ENCODE data around the gene OR5T2.
"Not testable (repeated sequence)": the region's sequence is repeated elsewhere in the genome, so short reads cannot be mapped to it uniquely, and the experiment has no call there.

OR5T2 gene

DNA sequence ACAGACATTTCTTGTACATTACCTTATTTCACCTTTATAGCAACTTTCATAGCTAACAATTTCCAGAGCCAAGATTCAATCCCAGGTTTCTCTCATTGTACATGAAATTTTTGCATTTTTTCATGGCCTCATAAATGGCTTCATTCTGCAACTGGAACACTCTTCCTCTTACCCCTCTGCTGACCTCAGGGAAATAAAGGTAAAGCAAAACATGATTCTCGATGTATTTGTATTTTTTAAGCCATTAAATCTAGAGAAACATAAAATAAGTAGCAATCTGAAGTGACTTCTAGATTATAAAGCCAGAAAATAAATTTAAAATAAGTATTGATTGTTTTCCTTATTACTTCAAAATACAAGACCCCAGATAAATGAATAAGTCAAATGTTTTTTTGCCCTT lies at the start of gene OR5T2:
Gene OR5T2 (minus strand): TSS at position 101 of the 400 bp plus-strand sequence. CDS start 1,193 bp downstream, outside the sequence.
- no peak for DNase-seq

DNA sequence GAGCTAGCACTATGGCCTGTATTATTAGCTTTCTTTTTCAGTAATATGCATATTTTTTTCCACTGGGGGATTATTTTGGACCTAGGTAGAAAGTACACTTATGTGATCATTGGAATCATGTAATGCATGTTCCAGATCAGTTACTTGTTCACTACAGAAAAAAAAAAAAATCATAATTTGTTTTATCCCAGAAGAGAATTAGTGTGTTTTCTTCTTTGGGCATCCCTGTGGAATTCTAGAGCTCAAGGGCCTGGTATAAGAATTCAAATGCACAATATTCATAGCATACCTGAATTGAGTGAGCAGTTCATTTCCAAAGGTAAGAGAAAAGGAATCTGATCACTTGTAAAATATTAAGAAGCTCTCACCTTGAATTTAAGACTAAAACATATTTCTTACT lies 39.8 kb upstream of the OR5T2 start, which contains the start of gene OR5T1:
Gene OR5T1 (plus strand): TSS at position 301 of the 400 bp plus-strand sequence. CDS start 1,485 bp downstream, outside the sequence.
- no peak for DNase-seq

- no peak for DNase-seq
These were observed 37.0 kb upstream of the OR5T2 start for GRCh38 chr11:56271092-56271491.

DNA sequence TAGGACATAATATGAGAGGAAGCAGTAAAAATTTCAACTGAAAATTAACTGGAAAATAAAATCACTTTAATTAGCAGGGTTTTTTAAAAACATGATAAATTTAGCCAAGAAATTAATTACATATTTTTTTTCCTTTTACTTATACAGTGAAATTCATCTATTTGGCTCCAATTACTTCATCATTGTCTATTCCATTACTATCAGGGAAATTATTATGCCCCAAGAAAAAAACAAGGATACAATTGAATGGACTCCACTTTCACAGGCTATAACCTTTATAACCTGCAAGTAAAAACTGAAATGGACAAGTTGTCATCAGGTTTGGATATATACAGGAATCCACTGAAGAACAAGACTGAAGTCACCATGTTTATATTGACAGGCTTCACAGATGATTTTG lies 17.9 kb upstream of the OR5T2 start, which contains the start of gene OR5T3:
Gene OR5T3 (plus strand): TSS at position 301 of the 400 bp plus-strand sequence. CDS start 0 bp downstream, at position 301.
- no peak for DNase-seq

GRCh38 chr11:56219735-56220134 lies 14.3 kb downstream of the OR5T2 start:
- DNase-seq, result not testable (repeated sequence)

GRCh38 chr11:56214537-56214936 lies 19.5 kb downstream of the OR5T2 start:
- no peak for DNase-seq

GRCh38 chr11:56207790-56208189 lies 26.3 kb downstream of the OR5T2 start:
- DNase-seq, result no peak

DNA sequence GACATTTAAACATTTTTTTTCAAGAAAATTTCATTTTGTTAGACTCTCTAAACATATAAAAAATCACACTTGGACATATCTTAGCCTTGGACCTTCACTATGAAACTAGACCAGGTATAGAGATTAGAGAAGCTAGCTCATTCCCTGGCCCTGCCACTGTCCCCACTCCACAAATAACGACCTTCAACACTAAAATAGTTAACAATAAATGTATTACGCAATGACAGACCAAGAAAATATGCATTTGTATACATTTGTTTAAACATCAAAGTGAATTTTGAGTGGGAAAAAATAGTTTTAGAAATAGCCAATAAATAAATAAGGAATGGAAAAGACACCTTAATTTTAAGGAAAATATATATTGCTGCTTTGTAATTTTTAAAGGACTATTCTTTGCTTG lies 36.7 kb downstream of the OR5T2 start:
- DNase-seq, result no peak

- no peak for DNase-seq
These were observed 37.4 kb downstream of the OR5T2 start for GRCh38 chr11:56196705-56197104.

GRCh38 chr11:56188602-56189001 lies 45.5 kb downstream of the OR5T2 start:
- DNase-seq, result no peak

GRCh38 chr11:56183459-56183858 lies 50.6 kb downstream of the OR5T2 start:
- DNase-seq, result no peak

Measured in AML-193 (cell line).